Thyroid gland (tissue), 4 donors: ENCODE results near the gene MAD1L1. TPM values are rescaled to one million over a fixed set of nuclear protein-coding genes. Genes with fewer than 3 reads are reported as not detected.

ENCODE experiments used
- DNase-seq, 2 donors: peaks; one replicate each; pipeline ENCODE4 v3.0.0-alpha.2; 2019
- H3K27ac ChIP-seq, 3 donors: fragments of 200-600 bp; sonication (generic); 1 replicate in 2 of 3; 2 replicates in 1 of 3; pipeline ENCODE4 v1.5.1; 2016 to 2019; ENCODE audit warnings: mild to moderate bottlenecking in 1 of 3, moderate library complexity in 1 of 3
- H3K27me3 ChIP-seq: fragments of 200-600 bp; sonication (generic); one replicate; pipeline ENCODE4 v1.5.1; 2019
- H3K36me3 ChIP-seq, 2 donors: fragments of 200-600 bp; sonication (generic); one replicate each; pipeline ENCODE4 v1.5.1; 2016 to 2019
- H3K4me1 ChIP-seq, 2 donors: fragments of 200-600 bp; sonication (generic); one replicate each; pipeline ENCODE4 v1.5.1; 2017 to 2019
- H3K4me3 ChIP-seq, 3 donors: fragments of 200-600 bp; sonication (generic); replicated peaks in 1 of 3; 1 replicate in 2 of 3; 2 replicates in 1 of 3; pipeline ENCODE4 v1.5.1; 2016; ENCODE audit warnings: mild to moderate bottlenecking in 1 of 3
- H3K9me3 ChIP-seq: fragments of 200-600 bp; sonication (generic); one replicate; pipeline ENCODE4 v1.5.1; 2017
- POLR2A ChIP-seq, 2 donors: fragments of 450-650 bp; IDR thresholded peaks; one replicate each; pipeline ENCODE4 v1.6.1; 2017; ENCODE audit warnings: antibody characterized with exemption in 2 of 2, mild to moderate bottlenecking in 2 of 2, moderate library complexity in 1 of 2
- WGBS, 2 donors: methylation state at CpG; one replicate each; pipeline ENCODE4 v1.1.5; 2017; 5-methylcytosine and 5-hydroxymethylcytosine counted together
- intact Hi-C: fragments of 100-400 bp; cut with DNase I; formaldehyde crosslinking; loops from one replicate; pipeline ENCODE4 v1.15.1; 2023
- total RNA-seq, 4 donors: library from RNA; depleted of rRNA; stranded (reverse); fragments of >200 nt; gene quantifications; one replicate each; pipeline ENCODE4 v1.2.3, GENCODE V29; 2016
- TF ChIP-seq, protein P1 (sequence below), 6 experiments: fragments of 200-600 bp in 3 of 6; fragments of 450-650 bp in 3 of 6; sonication (generic) in 3 of 6; IDR thresholded peaks; one replicate each; pipeline ENCODE4 v1.5.1; 2016 to 2019; ENCODE audit warnings: antibody characterized with exemption in 6 of 6, mild to moderate bottlenecking in 2 of 6, inconsistent platforms in 1 of 6, moderate library complexity in 1 of 6

The MAD1L1 gene
- total RNA-seq, 4 donors from 2014 or later, result 27.4 to 38.6 (median 33.9) TPM

DNA sequence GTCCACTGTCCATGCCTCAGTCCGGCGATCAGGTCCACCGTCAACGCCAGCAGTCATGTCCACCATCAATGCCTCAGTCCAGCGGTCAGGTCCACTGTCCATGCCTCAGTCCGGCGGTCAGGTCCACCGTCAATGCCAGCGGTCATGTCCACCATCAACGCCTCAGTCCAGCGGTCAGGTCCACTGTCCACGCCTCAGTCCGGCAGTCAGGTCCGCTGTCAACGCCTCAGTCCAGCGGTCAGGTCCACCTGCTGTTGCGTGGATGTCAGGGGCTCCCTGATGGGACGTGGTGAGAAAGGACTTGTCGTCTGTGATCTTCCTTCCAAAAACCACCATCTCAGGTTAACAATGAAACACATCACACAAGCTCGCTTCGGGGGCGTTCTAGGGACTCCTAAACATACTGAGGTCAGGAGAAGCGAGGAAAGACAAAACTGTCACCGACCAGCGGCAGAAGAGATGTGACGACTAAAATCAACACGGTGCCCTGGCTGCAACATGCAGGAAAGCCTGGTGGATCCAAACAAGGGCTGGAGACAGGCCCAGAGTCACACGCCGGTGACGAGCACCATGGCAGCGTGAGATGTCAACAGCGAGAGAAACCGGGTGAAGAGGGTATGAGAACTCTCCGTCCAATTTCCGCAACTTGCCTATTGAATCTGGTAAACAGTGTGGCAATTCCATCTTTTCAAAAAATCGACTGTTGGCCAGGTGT is 264.2 kb downstream of the MAD1L1 start:
- Histone ChIP-seq H3K4me1 (no peaks in the 10 kb centered on the region), H3K27ac (no peak overlapping the region), H3K9me3 (no peaks in the 10 kb centered on the region), H3K4me3 (no peak overlapping the region), H3K27me3 (no peaks in the 10 kb centered on the region), H3K36me3 (peaks cover 0 to 5% of the 10 kb centered on the region in 2 donors)
- TF ChIP-seq, protein P1, sequence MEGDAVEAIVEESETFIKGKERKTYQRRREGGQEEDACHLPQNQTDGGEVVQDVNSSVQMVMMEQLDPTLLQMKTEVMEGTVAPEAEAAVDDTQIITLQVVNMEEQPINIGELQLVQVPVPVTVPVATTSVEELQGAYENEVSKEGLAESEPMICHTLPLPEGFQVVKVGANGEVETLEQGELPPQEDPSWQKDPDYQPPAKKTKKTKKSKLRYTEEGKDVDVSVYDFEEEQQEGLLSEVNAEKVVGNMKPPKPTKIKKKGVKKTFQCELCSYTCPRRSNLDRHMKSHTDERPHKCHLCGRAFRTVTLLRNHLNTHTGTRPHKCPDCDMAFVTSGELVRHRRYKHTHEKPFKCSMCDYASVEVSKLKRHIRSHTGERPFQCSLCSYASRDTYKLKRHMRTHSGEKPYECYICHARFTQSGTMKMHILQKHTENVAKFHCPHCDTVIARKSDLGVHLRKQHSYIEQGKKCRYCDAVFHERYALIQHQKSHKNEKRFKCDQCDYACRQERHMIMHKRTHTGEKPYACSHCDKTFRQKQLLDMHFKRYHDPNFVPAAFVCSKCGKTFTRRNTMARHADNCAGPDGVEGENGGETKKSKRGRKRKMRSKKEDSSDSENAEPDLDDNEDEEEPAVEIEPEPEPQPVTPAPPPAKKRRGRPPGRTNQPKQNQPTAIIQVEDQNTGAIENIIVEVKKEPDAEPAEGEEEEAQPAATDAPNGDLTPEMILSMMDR (IDR thresholded peaks at IDR 0.05), result no peak
- TF ChIP-seq POLR2A (IDR thresholded peaks at IDR 0.05), result no peak
- 95 to 96% methylated on average over 35 to 36 of the region's 36 CpGs for WGBS, 2 donors
- DNase-seq, result no peak
- intact Hi-C loops, result no loop called here

DNA sequence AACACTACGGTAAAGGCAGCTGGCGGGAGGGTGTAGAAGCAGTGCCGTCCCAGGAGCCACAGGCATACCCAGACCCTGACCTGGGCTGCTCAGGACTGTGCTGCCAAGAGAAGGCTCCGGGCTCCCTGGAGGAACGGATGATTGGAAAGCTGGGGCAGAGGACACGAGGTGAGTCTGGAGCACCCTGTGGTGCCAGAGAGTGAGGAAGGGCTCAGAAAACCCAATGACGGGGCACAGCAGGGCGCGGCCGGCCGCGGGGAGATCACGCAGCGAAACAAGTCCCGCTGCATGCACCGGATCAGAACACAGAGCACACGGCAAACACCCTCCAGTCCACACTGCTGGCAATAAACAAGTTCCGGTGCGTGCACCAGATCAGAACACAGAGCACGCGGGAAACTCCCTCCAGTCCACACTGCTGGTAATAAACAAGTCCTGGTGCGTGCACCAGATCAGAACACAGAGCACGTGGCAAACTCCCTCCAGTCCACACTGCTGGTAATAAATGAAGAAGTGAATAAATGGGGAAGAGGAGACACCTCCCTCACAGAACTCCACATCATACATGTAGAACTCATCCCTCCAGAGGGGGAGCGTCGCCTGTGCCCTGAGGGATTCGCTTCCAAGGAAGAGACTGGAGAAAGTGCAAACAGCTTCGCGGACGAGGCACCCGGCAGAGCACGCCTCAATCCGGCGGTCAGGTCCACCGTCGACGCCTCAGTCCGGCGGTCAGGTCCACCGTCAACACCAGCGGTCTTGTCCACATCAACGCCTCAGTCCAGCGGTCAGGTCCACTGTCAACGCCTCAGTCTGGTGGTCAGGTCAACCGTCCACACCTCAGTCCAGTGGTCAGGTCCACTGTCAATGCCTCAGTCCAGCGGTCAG is 265.0 kb downstream of the MAD1L1 start:
- intact Hi-C loops, result no loop called here
- no peak for DNase-seq
- TF ChIP-seq POLR2A (IDR thresholded peaks at IDR 0.05), result no peak
- TF ChIP-seq, protein P1 (IDR thresholded peaks at IDR 0.05), result no peak

DNA sequence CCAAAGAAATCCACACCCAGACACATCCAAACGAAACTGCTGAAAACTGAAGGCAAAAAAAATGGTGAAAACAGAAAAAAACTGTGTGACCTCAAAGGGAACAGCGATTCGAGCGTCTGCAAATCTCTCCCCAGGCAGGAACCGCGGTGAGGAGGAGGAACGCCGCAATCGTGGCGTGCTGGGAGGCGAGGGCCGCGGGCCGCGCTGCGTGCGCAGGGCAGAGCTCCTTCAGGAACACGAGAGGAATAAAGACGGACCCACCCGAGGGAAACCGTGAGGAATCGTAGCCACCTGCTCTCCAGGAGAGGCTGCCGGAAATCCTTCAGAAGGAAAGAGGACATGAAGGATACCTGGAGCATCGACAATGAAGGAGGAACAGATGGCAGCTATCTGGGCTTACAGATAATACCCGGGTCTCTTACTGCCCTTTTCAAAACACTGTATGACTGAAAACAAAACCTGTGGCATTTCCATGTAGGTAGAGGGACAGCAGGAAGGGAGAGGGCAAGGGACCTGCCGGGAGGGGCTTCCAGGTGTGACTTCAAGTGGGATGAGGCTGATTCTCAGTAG is 266.0 kb downstream of the MAD1L1 start:
- Histone ChIP-seq H3K27me3 (no peaks in the 10 kb centered on the region), H3K36me3 (no peaks in the 10 kb centered on the region), H3K4me1 (no peaks in the 10 kb centered on the region), H3K4me3 (no peak overlapping the region), H3K27ac (no peak overlapping the region), H3K9me3 (no peaks in the 10 kb centered on the region)
- no peak for DNase-seq
- intact Hi-C loops, result no loop called here
- 89 to 91% methylated on average over 26 of the region's 26 CpGs for WGBS, 2 donors
- TF ChIP-seq, protein P1 (IDR thresholded peaks at IDR 0.05), result no peak
- TF ChIP-seq POLR2A (IDR thresholded peaks at IDR 0.05), result no peak

More for the DNA sequence above, 265.0 kb downstream of the MAD1L1 start:
- Histone ChIP-seq H3K27ac (no peak overlapping the region), H3K4me3 (no peak overlapping the region), H3K36me3 (no peaks in the 10 kb centered on the region), H3K27me3 (no peaks in the 10 kb centered on the region), H3K9me3 (no peaks in the 10 kb centered on the region), H3K4me1 (no peaks in the 10 kb centered on the region)
- WGBS, 2 donors, result 94 to 96% methylated on average over 40 to 45 of the region's 45 CpGs

DNA sequence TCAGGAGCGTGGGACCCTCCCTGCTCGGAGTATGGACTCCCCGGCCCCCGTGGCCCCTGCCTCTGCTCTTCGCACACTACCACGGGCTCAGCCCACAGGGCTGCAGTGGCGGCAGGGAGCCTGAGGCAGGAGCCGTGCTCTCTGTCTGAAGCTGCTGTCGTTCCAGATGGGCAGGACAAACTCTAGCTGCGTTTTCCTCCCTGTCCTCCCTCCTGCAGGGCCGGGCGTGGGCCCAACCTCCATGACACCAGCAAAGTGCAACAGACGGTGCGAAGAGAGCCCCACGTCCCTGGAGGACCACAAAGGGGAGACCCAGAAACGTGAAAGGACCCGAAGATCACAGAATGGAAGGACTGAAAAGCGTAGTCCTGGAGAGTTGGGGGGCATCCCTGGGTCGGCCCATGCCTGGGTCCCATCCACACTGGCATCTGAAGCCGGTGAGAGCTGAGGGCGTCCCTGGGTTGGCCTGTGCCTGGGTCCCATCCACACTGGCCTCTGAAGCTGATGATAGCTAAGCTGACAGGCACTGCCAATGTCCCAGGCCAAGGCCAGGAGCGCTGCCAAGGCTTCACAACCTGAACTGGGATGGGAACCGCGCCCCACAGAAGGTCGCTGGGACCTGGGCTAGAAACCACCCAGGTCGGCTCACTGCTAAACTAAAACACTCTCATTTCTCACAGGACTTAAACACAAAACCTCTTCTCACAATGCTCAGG is 267.0 kb downstream of the MAD1L1 start:
- intact Hi-C loops, result no loop called here
- WGBS, 2 donors, result 93 to 95% methylated on average over 19 to 23 of the region's 26 CpGs

DNA sequence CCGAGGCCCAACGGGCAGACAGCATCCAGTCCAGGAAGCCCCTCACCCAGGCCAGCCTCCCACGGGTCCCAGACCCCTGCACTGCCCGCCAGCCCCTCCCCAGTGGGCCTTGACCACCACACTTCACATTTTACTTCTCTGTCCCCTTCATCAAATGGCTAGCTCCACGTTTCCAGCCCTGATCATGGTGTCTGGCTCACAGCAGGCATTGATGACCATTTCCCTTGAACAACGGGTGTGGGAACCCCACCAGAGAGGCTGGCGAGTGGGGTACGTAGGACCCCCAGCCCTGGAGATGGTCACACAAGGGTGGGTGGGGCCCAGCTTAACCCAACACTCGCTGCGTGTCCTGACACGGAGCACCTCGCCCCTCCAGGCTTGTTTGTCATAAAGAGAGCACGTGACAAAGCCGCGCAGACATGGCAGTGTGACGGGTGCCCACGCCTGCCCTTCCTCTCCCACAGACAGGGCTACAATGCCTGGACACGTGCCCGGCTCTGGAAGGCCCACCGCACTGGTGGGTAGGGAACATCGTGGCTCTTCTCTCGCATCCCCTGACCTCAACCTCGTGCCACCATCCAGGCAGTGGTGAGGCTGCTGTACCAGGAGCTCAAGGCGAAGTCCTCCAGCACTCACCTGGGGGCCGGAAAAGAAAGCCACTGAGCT is 267.7 kb downstream of the MAD1L1 start:
- no peaks in the 10 kb centered on the region for H3K27me3 ChIP-seq
- no peak for DNase-seq
- no peak overlapping the region for H3K4me3 ChIP-seq
- H3K36me3 ChIP-seq, result no peaks in the 10 kb centered on the region
- WGBS, 2 donors, result 90 to 96% methylated on average over 9 to 25 of the region's 25 CpGs
- no peak overlapping the region for H3K27ac ChIP-seq
- no peaks in the 10 kb centered on the region for H3K4me1 ChIP-seq
- no peak for TF ChIP-seq POLR2A (IDR thresholded peaks at IDR 0.05)
- TF ChIP-seq, protein P1 (IDR thresholded peaks at IDR 0.05), result no peak
- intact Hi-C loops, result no loop called here
- no peaks in the 10 kb centered on the region for H3K9me3 ChIP-seq

More for the DNA sequence above, 267.0 kb downstream of the MAD1L1 start:
- DNase-seq, result no peak
- TF ChIP-seq POLR2A (IDR thresholded peaks at IDR 0.05), result no peak
- Histone ChIP-seq H3K36me3 (no peaks in the 10 kb centered on the region), H3K27me3 (no peaks in the 10 kb centered on the region), H3K4me1 (no peaks in the 10 kb centered on the region), H3K27ac (no peak overlapping the region), H3K9me3 (no peaks in the 10 kb centered on the region), H3K4me3 (no peak overlapping the region)
